SK-N-MC (cell line): ENCODE measurements around the gene FBLN2.

ENCODE experiments used
- DNase-seq: peaks from one replicate; pipeline ENCODE4 v3.0.0-alpha.2; 2011; ENCODE audit warnings: low read depth, low spot score
- H3K27ac ChIP-seq: fragments of 200-600 bp; sonication (generic); 2 replicates; pipeline ENCODE4 v1.5.1; 2016; ENCODE audit warnings: mixed run types
- H3K36me3 ChIP-seq: fragments of 200-600 bp; sonication (generic); 2 replicates; pipeline ENCODE4 v1.6.1; 2017; ENCODE audit warnings: antibody characterized with exemption, low read length, mixed read lengths; ENCODE audit not compliant: insufficient read depth
- H3K4me3 ChIP-seq: fragments of 200-600 bp; sonication (generic); 2 replicates; pipeline ENCODE4 v1.5.1; 2016
- H3K9ac ChIP-seq: fragments of 200-600 bp; sonication (generic); 2 replicates; pipeline ENCODE4 v1.8.0; 2017; ENCODE audit warnings: mixed run types, mixed read lengths; ENCODE audit not compliant: insufficient read length
- H3K9me3 ChIP-seq: fragments of 200-600 bp; sonication (generic); 2 replicates; pipeline ENCODE4 v1.6.1; 2017; ENCODE audit warnings: low read depth, mild to moderate bottlenecking, antibody characterized with exemption, low read length, moderate library complexity, mixed read lengths
- EZH2 ChIP-seq: fragments of 200-600 bp; sonication (generic); IDR thresholded peaks from one replicate; pipeline ENCODE4 v1.6.1; 2017; ENCODE audit warnings: antibody characterized with exemption
- FOXP2 ChIP-seq: optimal IDR thresholded peaks from 2 replicates; pipeline ENCODE3; 2011; ENCODE audit warnings: mild to moderate bottlenecking, moderate library complexity; ENCODE audit not compliant: insufficient read depth; ENCODE audit errors: extremely low read length, control extremely low read depth
- POLR2AphosphoS5 ChIP-seq: IDR thresholded peaks from 2 replicates; pipeline ENCODE4 v1.6.1; 2012; ENCODE audit warnings: mild to moderate bottlenecking, low read depth, low read length, borderline replicate concordance

The FBLN2 gene

DNA sequence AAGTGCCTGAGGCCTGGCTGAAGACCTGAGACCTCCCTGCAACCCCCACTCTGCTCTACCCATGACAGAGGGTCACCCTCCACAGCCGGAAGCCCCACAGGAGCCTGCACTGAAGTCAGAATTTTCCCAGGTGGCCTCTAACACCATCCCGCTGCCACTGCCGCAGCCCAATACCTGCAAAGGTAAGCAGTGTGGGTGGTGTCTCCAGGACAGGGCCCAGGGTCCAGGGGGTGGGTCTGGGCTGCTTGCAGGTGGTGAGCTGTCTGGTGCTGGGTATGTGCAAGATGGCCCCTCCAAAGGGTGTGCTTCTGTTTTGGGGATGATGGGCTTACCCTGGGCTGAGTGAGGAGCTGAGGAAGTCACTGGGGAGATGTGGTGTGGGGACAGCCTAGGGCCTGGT is 69.9 kb downstream of the FBLN2 start:
- Histone ChIP-seq H3K9me3 (no peaks in the 10 kb centered on the region), H3K9ac (no peak overlapping the region), H3K36me3 (no peaks in the 10 kb centered on the region), H3K27ac (no peak overlapping the region), H3K4me3 (no peak overlapping the region)
- TF ChIP-seq POLR2AphosphoS5 (no peak), EZH2 (no peak)
- no peak for DNase-seq

DNA sequence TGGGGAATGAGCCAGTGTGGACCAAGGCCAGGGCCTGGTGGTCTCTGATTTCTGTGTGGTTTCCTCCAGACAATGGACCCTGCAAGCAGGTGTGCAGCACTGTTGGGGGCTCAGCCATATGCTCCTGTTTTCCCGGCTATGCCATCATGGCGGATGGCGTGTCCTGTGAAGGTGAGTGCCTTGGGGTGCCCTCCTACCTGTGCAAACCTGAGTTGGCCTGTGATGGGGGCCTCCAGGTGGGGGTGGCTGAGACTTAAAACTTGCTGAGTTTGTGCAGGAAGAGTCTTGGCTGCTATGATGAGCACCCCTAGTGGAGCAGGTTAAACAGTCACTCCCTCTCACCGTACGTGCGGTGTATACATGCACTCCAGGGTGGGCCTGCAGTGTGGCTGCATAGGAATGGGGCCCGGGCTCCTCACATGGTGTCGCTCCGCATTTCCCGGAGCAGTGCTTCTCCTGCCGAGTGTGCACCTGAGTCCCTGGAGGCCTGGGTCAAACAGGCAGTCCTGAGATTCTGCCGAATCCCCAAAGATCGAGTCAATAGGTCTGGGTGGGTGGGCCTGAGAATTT is 70.8 kb downstream of the FBLN2 start:
- no peak overlapping the region for H3K27ac ChIP-seq
- no peak overlapping the region for H3K4me3 ChIP-seq
- no peaks in the 10 kb centered on the region for H3K9me3 ChIP-seq
- no peak for DNase-seq
- H3K36me3 ChIP-seq = no peaks in the 10 kb centered on the region
- TF ChIP-seq POLR2AphosphoS5 (no peak), FOXP2 (no peak), EZH2 (no peak)
- no peak overlapping the region for H3K9ac ChIP-seq

DNA sequence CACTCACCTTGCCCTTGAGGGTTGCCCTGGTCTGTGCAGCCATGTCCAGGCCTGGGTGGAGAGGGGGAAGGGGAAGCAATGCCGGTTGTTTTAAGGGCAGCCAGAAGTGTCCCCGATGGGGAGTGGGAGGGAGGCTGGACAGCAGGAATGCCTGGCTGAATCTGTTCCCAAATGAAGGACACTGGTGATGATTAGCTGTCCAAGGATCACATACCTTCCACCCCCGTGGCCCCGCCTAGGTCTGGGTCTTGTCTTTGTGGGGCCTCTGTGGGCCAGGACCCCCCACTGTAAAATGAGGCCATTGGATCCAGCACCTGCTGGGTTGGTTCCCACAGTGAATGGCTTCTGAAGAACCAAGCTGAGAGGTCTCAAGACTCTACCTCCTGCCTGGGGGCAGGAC is 71.4 kb downstream of the FBLN2 start:
- Histone ChIP-seq H3K9me3 (no peaks in the 10 kb centered on the region), H3K4me3 (no peak overlapping the region), H3K27ac (no peak overlapping the region), H3K9ac (no peak overlapping the region), H3K36me3 (no peaks in the 10 kb centered on the region)
- no peak for DNase-seq
- TF ChIP-seq POLR2AphosphoS5 (no peak), EZH2 (no peak), FOXP2 (no peak)

DNA sequence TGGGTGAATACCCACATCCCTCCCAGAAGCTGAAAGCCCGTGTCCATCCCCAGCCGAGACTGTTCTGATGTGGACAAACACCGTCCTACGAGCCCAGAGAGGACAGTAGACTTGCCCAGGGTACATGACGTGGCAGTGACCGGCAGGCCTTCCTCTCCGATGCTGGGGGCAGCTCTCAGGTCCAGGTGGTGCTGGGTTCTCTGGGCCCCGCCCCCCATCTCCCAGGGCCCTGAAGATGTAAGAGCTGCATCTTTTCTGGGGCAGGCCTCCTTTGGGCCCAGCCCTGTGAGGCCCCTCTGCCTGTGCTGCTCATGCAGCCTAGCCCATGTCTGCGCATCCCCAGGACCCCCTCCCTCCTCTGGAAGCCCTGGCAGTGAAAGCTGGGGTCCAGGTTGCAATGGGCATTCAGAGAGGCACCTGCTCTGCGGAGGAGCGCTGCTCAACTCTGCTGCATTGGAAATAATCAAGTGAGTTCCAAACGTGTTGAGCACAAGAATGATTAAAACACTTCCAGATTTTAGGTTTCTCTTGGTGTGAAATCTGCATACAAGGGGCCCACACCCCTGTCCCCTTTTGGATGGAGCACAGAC is 71.9 kb downstream of the FBLN2 start:
- Histone ChIP-seq H3K9ac (no peak overlapping the region), H3K9me3 (no peaks in the 10 kb centered on the region), H3K27ac (no peak overlapping the region), H3K4me3 (no peak overlapping the region), H3K36me3 (no peaks in the 10 kb centered on the region)
- no peak for DNase-seq
- no peak for TF ChIP-seq FOXP2

GRCh38 chr3:13621381-13622221 is 72.7 kb downstream of the FBLN2 start:
- no peak overlapping the region for H3K27ac ChIP-seq
- H3K9ac ChIP-seq = no peak overlapping the region
- TF ChIP-seq FOXP2 (no peak), EZH2 (no peak), POLR2AphosphoS5 (no peak)
- no peak for DNase-seq
- H3K4me3 ChIP-seq = no peak overlapping the region
- H3K36me3 ChIP-seq = no peaks in the 10 kb centered on the region
- no peaks in the 10 kb centered on the region for H3K9me3 ChIP-seq

GRCh38 chr3:13622356-13622755 is 73.4 kb downstream of the FBLN2 start:
- Histone ChIP-seq H3K27ac (no peak overlapping the region), H3K9me3 (no peaks in the 10 kb centered on the region), H3K9ac (no peak overlapping the region), H3K36me3 (no peaks in the 10 kb centered on the region), H3K4me3 (no peak overlapping the region)
- TF ChIP-seq FOXP2 = no peak
- TF ChIP-seq POLR2AphosphoS5 = no peak
- no peak for TF ChIP-seq EZH2
- no peak for DNase-seq

DNA sequence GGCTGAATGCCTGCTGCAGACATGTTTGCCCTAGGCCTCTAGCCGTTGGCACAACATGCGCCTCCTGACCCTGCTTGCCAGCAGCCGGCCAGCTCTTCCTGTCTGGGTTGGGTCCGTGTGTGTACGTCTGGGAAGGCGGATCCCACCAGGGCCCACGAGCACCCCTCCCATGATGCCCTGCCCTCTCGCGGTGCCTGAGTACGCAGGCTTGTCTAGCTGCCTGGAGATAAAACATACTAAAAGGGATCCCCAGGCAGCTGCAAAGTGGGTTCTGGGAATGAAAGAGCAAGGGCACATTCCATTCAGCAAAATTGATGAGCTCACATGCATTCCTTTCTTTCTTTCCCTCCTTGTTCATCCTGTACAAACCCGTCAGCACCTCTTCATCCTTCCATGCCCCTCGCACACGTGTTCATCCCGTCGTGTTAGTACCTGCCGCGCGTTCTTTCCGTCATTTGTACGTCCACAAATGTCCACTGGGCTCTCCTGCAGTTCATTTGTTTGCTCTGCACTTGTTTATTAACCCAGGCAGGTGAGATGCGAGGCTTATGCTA is 74.3 kb downstream of the FBLN2 start:
- H3K4me3 ChIP-seq = no peak overlapping the region
- no peaks in the 10 kb centered on the region for H3K9me3 ChIP-seq
- DNase-seq = no peak
- no peaks in the 10 kb centered on the region for H3K36me3 ChIP-seq
- H3K27ac ChIP-seq = no peak overlapping the region
- H3K9ac ChIP-seq = no peak overlapping the region
- TF ChIP-seq POLR2AphosphoS5 (no peak), FOXP2 (no peak), EZH2 (no peak)

DNA sequence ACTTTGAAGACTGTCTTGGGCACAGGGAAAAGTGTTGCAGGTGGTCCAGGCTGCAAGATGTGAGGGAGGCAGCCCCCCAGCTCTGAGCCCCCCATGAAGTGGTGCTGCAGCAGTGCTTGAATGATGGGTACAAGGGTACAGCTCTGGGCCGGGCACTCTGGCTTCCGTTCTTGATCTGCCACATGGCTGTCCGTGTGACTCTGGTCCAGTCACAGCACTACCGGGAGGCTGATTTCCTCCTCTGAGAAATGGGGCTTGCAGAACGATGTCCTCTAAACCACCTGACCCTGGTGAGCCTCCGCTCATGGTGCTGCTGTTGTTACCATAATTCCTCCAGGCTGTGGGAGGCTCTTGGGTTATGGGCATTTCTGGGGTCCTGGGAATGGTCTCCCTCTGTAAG is 75.1 kb downstream of the FBLN2 start:
- no peaks in the 10 kb centered on the region for H3K9me3 ChIP-seq
- H3K36me3 ChIP-seq = no peaks in the 10 kb centered on the region
- no peak overlapping the region for H3K27ac ChIP-seq
- H3K4me3 ChIP-seq = no peak overlapping the region
- H3K9ac ChIP-seq = no peak overlapping the region
- TF ChIP-seq EZH2 (no peak), FOXP2 (no peak), POLR2AphosphoS5 (no peak)
- no peak for DNase-seq

DNA sequence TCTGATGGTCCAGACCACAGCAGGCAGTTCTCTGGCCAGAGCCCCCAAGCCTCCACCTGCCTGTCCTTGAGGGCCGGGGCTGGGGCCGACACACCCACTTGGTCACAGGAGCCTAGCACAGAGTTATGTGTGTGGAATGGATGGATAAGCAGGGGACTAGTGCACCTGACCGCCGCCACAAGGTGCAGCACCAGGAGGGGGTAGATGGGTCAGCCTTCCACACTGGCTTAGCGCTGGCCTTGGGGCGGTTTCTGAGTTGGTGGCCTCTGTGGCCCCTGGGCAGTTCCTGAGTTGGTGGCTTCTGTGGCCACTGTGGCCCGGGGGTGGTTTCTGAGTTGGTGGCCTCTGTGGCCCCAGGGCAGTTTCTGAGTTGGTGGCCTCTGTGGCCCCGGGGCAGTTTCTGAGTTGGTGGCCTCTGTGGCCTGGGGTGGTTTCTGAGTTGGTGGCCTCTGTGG is 75.8 kb downstream of the FBLN2 start:
- no peaks in the 10 kb centered on the region for H3K36me3 ChIP-seq
- no peaks in the 10 kb centered on the region for H3K9me3 ChIP-seq
- TF ChIP-seq POLR2AphosphoS5 = no peak
- no peak for TF ChIP-seq FOXP2
- no peak for TF ChIP-seq EZH2
- DNase-seq = no peak
- no peak overlapping the region for H3K9ac ChIP-seq
- H3K4me3 ChIP-seq = no peak overlapping the region
- no peak overlapping the region for H3K27ac ChIP-seq
